Keratinocyte (primary cell): ENCODE results near the gene EID1. TPM values are rescaled to one million over a fixed set of nuclear protein-coding genes. Genes with fewer than 3 reads are reported as not detected.

ENCODE experiments used
- DNase-seq: peaks from one replicate; pipeline ENCODE4 v3.0.0-alpha.2; 2011; ENCODE audit warnings: low read depth, missing footprints, low spot score
- FAIRE-seq: peaks from 2 replicates; lab custom pipeline; 2011; peaks lifted over from hg19 to GRCh38; lab: Jason Lieb, UNC
- H2AFZ ChIP-seq: 2 replicates; pipeline ENCODE4 v1.6.0; 2012; ENCODE audit warnings: low read length, control low read depth, inconsistent platforms; ENCODE audit not compliant: control insufficient read depth
- H3K27ac ChIP-seq: 2 replicates; pipeline ENCODE4 v1.5.1; 2011; ENCODE audit warnings: low read length; ENCODE audit not compliant: control insufficient read depth, insufficient read depth
- H3K27me3 ChIP-seq: 3 replicates; pipeline ENCODE4 v1.6.0; 2011; ENCODE audit warnings: low read length; ENCODE audit not compliant: control insufficient read depth, insufficient read depth; ENCODE audit errors: extremely low read depth
- H3K36me3 ChIP-seq, 2 experiments: 2 replicates in 1 of 2; 3 replicates in 1 of 2; pipeline ENCODE4 v1.5.1; 2011; ENCODE audit warnings: low read length in 2 of 2, mild to moderate bottlenecking in 1 of 2; ENCODE audit not compliant: control insufficient read depth in 2 of 2, insufficient read depth in 2 of 2; ENCODE audit errors: extremely low read depth in 1 of 2
- H3K4me1 ChIP-seq: 3 replicates; pipeline ENCODE4 v1.5.1; 2011; ENCODE audit warnings: low read length; ENCODE audit not compliant: control insufficient read depth, insufficient read depth; ENCODE audit errors: extremely low read depth
- H3K4me2 ChIP-seq: 3 replicates; pipeline ENCODE4 v1.6.0; 2011; ENCODE audit warnings: low read depth, low read length; ENCODE audit not compliant: control insufficient read depth, insufficient read depth; ENCODE audit errors: extremely low read depth
- H3K4me3 ChIP-seq, 3 experiments: fragments of 200-600 bp in 1 of 3; sonication (generic) in 1 of 3; 2 replicates in 2 of 3; 3 replicates in 1 of 3; pipeline ENCODE4 v1.5.1; 2011 to 2016; ENCODE audit warnings: low read length in 3 of 3, mild to moderate bottlenecking in 3 of 3, control low read depth in 2 of 3, inconsistent platforms in 1 of 3, low read depth in 1 of 3, mixed read lengths in 1 of 3, mixed run types in 1 of 3, moderate library complexity in 1 of 3; ENCODE audit not compliant: control insufficient read depth in 2 of 3, insufficient read depth in 2 of 3; ENCODE audit errors: extremely low read depth in 1 of 3
- H3K79me2 ChIP-seq: 2 replicates; pipeline ENCODE4 v1.6.0; 2012; ENCODE audit warnings: low read length; ENCODE audit not compliant: control insufficient read depth, insufficient read depth
- H3K9ac ChIP-seq: 3 replicates; pipeline ENCODE4 v1.6.0; 2011; ENCODE audit warnings: low read length; ENCODE audit not compliant: control insufficient read depth, insufficient read depth; ENCODE audit errors: extremely low read depth
- H3K9me1 ChIP-seq: 3 replicates; pipeline ENCODE4 v1.6.0; 2011; ENCODE audit warnings: low read length; ENCODE audit not compliant: control insufficient read depth, insufficient read depth; ENCODE audit errors: extremely low read depth
- H3K9me3 ChIP-seq: 2 replicates; pipeline ENCODE4 v1.5.1; 2012; ENCODE audit warnings: low read depth, low read length; ENCODE audit not compliant: control insufficient read depth
- H4K20me1 ChIP-seq: 3 replicates; pipeline ENCODE4 v1.6.0; 2011; ENCODE audit warnings: low read length; ENCODE audit not compliant: control insufficient read depth, insufficient read depth; ENCODE audit errors: extremely low read depth
- EZH2 ChIP-seq: IDR thresholded peaks from one replicate; pipeline ENCODE4 v1.6.1; 2012; ENCODE audit warnings: inconsistent platforms, mild to moderate bottlenecking, low read length, moderate library complexity
- dilution Hi-C: fragments of 300-500 bp; cut with MboI; formaldehyde crosslinking; loops from one replicate; pipeline ENCODE4 v1.7.0; 2020; ENCODE audit warnings: low sequenced_read_pairs; ENCODE audit not compliant: extremely low pct_ligation_motif_present
- polyA plus RNA-seq, 5 experiments: library from polyadenylated mRNA; depleted of rRNA in 3 of 5; stranded (reverse) in 3 of 5; stranded (forward) in 1 of 5; unstranded in 1 of 5; fragments of >200 nt; gene quantifications; 1 replicate in 1 of 5; 2 replicates in 3 of 5; 3 replicates in 1 of 5; pipeline versions ENCODE4 v1.2.1 to v1.2.3, GENCODE V29; 2011 to 2012; ENCODE audit warnings: missing spikeins in 2 of 5, low read depth in 1 of 5, low replicate concordance in 1 of 5
- TF ChIP-seq, protein P1 (sequence below), 3 experiments: IDR thresholded peaks in 1 of 3; conservative IDR thresholded peaks in 1 of 3; optimal IDR thresholded peaks in 1 of 3; 2 replicates in 2 of 3; 3 replicates in 1 of 3; pipeline versions ENCODE3 to v1.5.1; 2011; ENCODE audit warnings: low read length in 3 of 3, mild to moderate bottlenecking in 3 of 3, moderate library complexity in 2 of 3, control low read depth in 1 of 3, inconsistent platforms in 1 of 3; ENCODE audit not compliant: insufficient read depth in 2 of 3; ENCODE audit errors: extremely low read depth in 1 of 3

EID1 gene
- polyA plus RNA-seq, 1 donor (not counting 4 experiments of a cell fraction or from before 2014, with no cell fraction given): 120 TPM

DNA sequence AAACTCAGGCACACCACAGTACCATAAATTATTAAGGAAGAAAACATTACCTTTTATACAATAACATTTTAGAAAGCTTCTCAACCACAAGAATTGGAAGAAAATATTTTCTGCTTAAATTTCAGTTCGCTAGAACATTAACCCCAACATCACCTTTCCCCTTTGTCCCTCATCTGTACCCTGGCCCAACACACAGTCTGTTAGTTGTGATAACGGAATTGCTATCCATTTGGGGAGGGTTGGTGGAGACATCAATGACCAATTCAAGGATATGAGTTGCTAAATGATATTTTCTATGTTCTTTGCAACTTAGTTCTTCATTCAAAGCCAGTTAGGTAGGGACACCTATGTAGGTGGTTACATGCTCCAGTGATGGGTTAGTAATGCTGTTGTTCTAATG lies 5.8 kb downstream of the EID1 start:
- H3K27ac ChIP-seq: no peak overlapping the region
- FAIRE-seq (no peak), DNase-seq (no peak)
- H3K27me3 ChIP-seq: no peaks in the 10 kb centered on the region
- no peak overlapping the region for H3K4me2 ChIP-seq
- dilution Hi-C loops: no loop called here
- TF ChIP-seq, protein P1, sequence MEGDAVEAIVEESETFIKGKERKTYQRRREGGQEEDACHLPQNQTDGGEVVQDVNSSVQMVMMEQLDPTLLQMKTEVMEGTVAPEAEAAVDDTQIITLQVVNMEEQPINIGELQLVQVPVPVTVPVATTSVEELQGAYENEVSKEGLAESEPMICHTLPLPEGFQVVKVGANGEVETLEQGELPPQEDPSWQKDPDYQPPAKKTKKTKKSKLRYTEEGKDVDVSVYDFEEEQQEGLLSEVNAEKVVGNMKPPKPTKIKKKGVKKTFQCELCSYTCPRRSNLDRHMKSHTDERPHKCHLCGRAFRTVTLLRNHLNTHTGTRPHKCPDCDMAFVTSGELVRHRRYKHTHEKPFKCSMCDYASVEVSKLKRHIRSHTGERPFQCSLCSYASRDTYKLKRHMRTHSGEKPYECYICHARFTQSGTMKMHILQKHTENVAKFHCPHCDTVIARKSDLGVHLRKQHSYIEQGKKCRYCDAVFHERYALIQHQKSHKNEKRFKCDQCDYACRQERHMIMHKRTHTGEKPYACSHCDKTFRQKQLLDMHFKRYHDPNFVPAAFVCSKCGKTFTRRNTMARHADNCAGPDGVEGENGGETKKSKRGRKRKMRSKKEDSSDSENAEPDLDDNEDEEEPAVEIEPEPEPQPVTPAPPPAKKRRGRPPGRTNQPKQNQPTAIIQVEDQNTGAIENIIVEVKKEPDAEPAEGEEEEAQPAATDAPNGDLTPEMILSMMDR (optimal IDR thresholded peaks at IDR 0.05 in 1 of 3, IDR thresholded peaks at IDR 0.05 in 1 of 3, conservative IDR thresholded peaks at IDR 0.05 in 1 of 3; ENCODE audit: extremely low read depth in 1 of 3, insufficient read depth in 2 of 3, low read length in 3 of 3): no peak
- TF ChIP-seq EZH2: no peak
- no peak overlapping the region for H3K4me3 ChIP-seq
- no peak overlapping the region for H3K9ac ChIP-seq
- no peaks in the 10 kb centered on the region for H3K36me3 ChIP-seq
- no peak overlapping the region for H2AFZ ChIP-seq
- H3K9me1 ChIP-seq: no peaks in the 10 kb centered on the region
- peaks cover 13% of the 10 kb centered on the region for H3K79me2 ChIP-seq
- H3K4me1 ChIP-seq: peaks cover 12% of the 10 kb centered on the region
- H4K20me1 ChIP-seq: no peaks in the 10 kb centered on the region
- H3K9me3 ChIP-seq: no peaks in the 10 kb centered on the region

DNA sequence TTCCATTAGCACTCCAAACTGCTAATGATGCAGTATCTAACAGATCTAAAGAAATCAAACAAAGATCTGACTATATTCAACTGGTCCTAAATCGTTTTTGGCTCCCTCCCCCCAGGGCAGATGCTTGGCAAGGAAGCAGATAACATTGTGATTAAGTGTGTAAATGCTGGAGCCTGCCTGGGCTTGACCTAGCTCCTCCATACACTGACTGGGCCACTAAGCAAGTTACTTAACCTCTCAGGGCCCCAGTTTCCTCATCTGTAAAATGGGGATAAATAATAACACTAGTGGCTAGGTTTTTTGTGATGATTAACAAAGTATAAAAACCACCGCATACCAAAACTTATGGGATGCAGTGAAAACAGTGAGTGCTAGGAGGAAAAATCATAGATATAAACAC lies 9.2 kb downstream of the EID1 start:
- Histone ChIP-seq H4K20me1 (no peaks in the 10 kb centered on the region), H3K4me3 (no peak overlapping the region), H3K9me1 (no peaks in the 10 kb centered on the region), H3K79me2 (no peaks in the 10 kb centered on the region), H3K9me3 (no peaks in the 10 kb centered on the region), H3K4me2 (no peak overlapping the region), H3K27me3 (no peaks in the 10 kb centered on the region), H3K27ac (no peak overlapping the region), H3K9ac (no peak overlapping the region), H2AFZ (no peak overlapping the region), H3K4me1 (peaks cover 9% of the 10 kb centered on the region), H3K36me3 (no peaks in the 10 kb centered on the region)
- DNase-seq (no peak), FAIRE-seq (peak; percentile 46)
- TF ChIP-seq, protein P1 (optimal IDR thresholded peaks at IDR 0.05 in 1 of 3, IDR thresholded peaks at IDR 0.05 in 1 of 3, conservative IDR thresholded peaks at IDR 0.05 in 1 of 3; ENCODE audit: extremely low read depth in 1 of 3, insufficient read depth in 2 of 3, low read length in 3 of 3): no peak
- no peak for TF ChIP-seq EZH2
- dilution Hi-C loops: no loop called here
